ENCODE measurements around the gene PRRC2C. TPM values are rescaled to one million over a fixed set of nuclear protein-coding genes. Genes with fewer than 3 reads are reported as not detected.
"Not testable (repeated sequence)": the region's sequence is repeated elsewhere in the genome, so short reads cannot be mapped to it uniquely, and the experiment has no call there.

Gene PRRC2C
- total and polyA plus RNA-seq, 2 donors (not counting 1 experiment from before 2014, with no cell fraction given), result 48.5 to 50.4 TPM

DNA sequence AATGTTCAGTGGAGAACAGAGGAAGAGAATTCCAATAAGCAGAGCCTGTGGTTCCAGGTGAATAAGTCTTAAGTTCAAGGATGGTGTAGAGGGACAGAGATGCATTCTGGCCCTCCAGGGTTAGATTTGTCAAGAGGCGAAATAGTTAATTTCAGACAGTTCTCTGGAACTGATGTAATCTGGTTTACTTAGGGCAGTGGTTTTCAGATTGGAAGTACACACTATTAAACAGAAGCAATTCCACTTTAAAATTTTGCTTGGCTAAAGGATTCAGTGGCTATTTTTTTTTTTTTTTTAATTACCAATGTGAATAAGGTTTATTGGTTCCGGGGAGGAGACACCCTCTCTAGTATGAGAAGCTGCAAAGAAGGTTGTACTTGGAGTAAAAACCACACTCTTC, 111.4 kb downstream of the PRRC2C start:
- Histone ChIP-seq H2AFZ (ENCODE audit: low read length) (no peak overlapping the region), H3K9ac (ENCODE audit: insufficient read depth, low read length) (no peak overlapping the region), H3K27ac (ENCODE audit: insufficient read depth, low read length) (no peak overlapping the region), H3K4me3 (replicated peaks in 1 of 4; ENCODE audit: control extremely low read depth in 1 of 4, insufficient read depth in 1 of 4, low read depth in 3 of 4, low read length in 4 of 4) (no peak overlapping the region), H3K4me2 (ENCODE audit: extremely low read depth, insufficient read depth, low read length) (no peak overlapping the region), H3K9me3 (ENCODE audit: control insufficient read depth, insufficient read depth, low read depth, low read length) (no peaks in the 10 kb centered on the region), H3K79me2 (ENCODE audit: control insufficient read depth, insufficient read depth, low read length) (no peaks in the 10 kb centered on the region), H3K27me3 (ENCODE audit: control insufficient read depth, insufficient read depth, low read length) (no peaks in the 10 kb centered on the region), H3K36me3 (ENCODE audit: control insufficient read depth, insufficient read depth, low read length) (peaks cover 3% of the 10 kb centered on the region), H3K4me1 (ENCODE audit: control insufficient read depth, extremely low read depth, insufficient read depth, low read length) (no peaks in the 10 kb centered on the region), H4K20me1 (ENCODE audit: control insufficient read depth, extremely low read depth, insufficient read depth, low read length) (no peaks in the 10 kb centered on the region)
- TF ChIP-seq EZH2 (IDR thresholded peaks at IDR 0.05; ENCODE audit: low read length, missing control alignments), result no peak
- TF ChIP-seq, protein P1, sequence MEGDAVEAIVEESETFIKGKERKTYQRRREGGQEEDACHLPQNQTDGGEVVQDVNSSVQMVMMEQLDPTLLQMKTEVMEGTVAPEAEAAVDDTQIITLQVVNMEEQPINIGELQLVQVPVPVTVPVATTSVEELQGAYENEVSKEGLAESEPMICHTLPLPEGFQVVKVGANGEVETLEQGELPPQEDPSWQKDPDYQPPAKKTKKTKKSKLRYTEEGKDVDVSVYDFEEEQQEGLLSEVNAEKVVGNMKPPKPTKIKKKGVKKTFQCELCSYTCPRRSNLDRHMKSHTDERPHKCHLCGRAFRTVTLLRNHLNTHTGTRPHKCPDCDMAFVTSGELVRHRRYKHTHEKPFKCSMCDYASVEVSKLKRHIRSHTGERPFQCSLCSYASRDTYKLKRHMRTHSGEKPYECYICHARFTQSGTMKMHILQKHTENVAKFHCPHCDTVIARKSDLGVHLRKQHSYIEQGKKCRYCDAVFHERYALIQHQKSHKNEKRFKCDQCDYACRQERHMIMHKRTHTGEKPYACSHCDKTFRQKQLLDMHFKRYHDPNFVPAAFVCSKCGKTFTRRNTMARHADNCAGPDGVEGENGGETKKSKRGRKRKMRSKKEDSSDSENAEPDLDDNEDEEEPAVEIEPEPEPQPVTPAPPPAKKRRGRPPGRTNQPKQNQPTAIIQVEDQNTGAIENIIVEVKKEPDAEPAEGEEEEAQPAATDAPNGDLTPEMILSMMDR (conservative IDR thresholded peaks at IDR 0.05 in 1 of 2, IDR thresholded peaks at IDR 0.05 in 1 of 2; ENCODE audit: low read depth in 1 of 2, low read length in 2 of 2), result no peak
- no peak for DNase-seq (ENCODE audit: low read depth in 2 of 2)

GRCh38 chr1:171597203-171597602, 111.9 kb downstream of the PRRC2C start:
- Histone ChIP-seq H3K4me1 (ENCODE audit: control insufficient read depth, extremely low read depth, insufficient read depth, low read length) (no peaks in the 10 kb centered on the region), H3K36me3 (ENCODE audit: control insufficient read depth, insufficient read depth, low read length) (peaks cover 1% of the 10 kb centered on the region), H3K9me3 (ENCODE audit: control insufficient read depth, insufficient read depth, low read depth, low read length) (no peaks in the 10 kb centered on the region), H3K9ac (ENCODE audit: insufficient read depth, low read length) (no peak overlapping the region), H3K4me2 (ENCODE audit: extremely low read depth, insufficient read depth, low read length) (no peak overlapping the region), H3K27me3 (ENCODE audit: control insufficient read depth, insufficient read depth, low read length) (no peaks in the 10 kb centered on the region), H3K4me3 (replicated peaks in 1 of 4; ENCODE audit: control extremely low read depth in 1 of 4, insufficient read depth in 1 of 4, low read depth in 3 of 4, low read length in 4 of 4) (no peak overlapping the region), H4K20me1 (ENCODE audit: control insufficient read depth, extremely low read depth, insufficient read depth, low read length) (no peaks in the 10 kb centered on the region), H3K27ac (ENCODE audit: insufficient read depth, low read length) (no peak overlapping the region), H2AFZ (ENCODE audit: low read length) (no peak overlapping the region), H3K79me2 (ENCODE audit: control insufficient read depth, insufficient read depth, low read length) (no peaks in the 10 kb centered on the region)
- TF ChIP-seq, protein P1 (conservative IDR thresholded peaks at IDR 0.05 in 1 of 2, IDR thresholded peaks at IDR 0.05 in 1 of 2; ENCODE audit: low read depth in 1 of 2, low read length in 2 of 2), result no peak
- TF ChIP-seq EZH2 (IDR thresholded peaks at IDR 0.05; ENCODE audit: low read length, missing control alignments), result no peak
- no peak for DNase-seq (ENCODE audit: low read depth in 2 of 2)

DNA sequence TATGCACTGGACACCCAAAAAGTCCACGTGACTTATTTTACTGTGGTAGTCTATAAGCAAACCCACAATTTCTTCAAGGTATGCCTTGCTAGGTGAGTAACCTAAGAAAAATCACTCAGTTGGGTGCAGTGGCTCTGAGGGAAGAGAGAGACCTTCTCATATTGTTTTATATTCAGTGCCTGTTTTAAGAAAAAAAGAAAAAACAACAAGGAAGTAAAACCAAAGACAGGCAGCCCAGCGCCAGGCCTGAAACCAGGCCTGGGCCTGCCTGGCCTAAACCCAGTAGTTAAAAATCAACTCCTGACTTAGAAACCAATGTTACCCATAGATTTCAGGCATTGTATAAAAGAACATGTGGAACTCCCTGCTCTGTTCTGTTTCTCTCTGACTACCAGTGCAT, 115.0 kb downstream of the PRRC2C start:
- DNase-seq (ENCODE audit: low read depth in 2 of 2); H2AFZ ChIP-seq (ENCODE audit: low read length): not testable (repeated sequence)

More for the DNA sequence above, 115.0 kb downstream of the PRRC2C start:
- H3K4me3 ChIP-seq (replicated peaks in 1 of 4; ENCODE audit: control extremely low read depth in 1 of 4, insufficient read depth in 1 of 4, low read depth in 3 of 4, low read length in 4 of 4); H3K36me3 ChIP-seq (ENCODE audit: control insufficient read depth, insufficient read depth, low read length); H3K27me3 ChIP-seq (ENCODE audit: control insufficient read depth, insufficient read depth, low read length); H3K4me1 ChIP-seq (ENCODE audit: control insufficient read depth, extremely low read depth, insufficient read depth, low read length); H3K4me2 ChIP-seq (ENCODE audit: extremely low read depth, insufficient read depth, low read length); H3K9ac ChIP-seq (ENCODE audit: insufficient read depth, low read length); H4K20me1 ChIP-seq (ENCODE audit: control insufficient read depth, extremely low read depth, insufficient read depth, low read length); H3K79me2 ChIP-seq (ENCODE audit: control insufficient read depth, insufficient read depth, low read length); H3K9me3 ChIP-seq (ENCODE audit: control insufficient read depth, insufficient read depth, low read depth, low read length); H3K27ac ChIP-seq (ENCODE audit: insufficient read depth, low read length): not testable (repeated sequence)

Measured in fibroblast of lung (primary cell).